ENCODE measurements around the gene BLOC1S3. TPM values are rescaled to one million over a fixed set of nuclear protein-coding genes. Genes with fewer than 3 reads are reported as not detected.

Gene BLOC1S3
- total RNA-seq, 1 donor from 2014 or later = 22.7 TPM

DNA sequence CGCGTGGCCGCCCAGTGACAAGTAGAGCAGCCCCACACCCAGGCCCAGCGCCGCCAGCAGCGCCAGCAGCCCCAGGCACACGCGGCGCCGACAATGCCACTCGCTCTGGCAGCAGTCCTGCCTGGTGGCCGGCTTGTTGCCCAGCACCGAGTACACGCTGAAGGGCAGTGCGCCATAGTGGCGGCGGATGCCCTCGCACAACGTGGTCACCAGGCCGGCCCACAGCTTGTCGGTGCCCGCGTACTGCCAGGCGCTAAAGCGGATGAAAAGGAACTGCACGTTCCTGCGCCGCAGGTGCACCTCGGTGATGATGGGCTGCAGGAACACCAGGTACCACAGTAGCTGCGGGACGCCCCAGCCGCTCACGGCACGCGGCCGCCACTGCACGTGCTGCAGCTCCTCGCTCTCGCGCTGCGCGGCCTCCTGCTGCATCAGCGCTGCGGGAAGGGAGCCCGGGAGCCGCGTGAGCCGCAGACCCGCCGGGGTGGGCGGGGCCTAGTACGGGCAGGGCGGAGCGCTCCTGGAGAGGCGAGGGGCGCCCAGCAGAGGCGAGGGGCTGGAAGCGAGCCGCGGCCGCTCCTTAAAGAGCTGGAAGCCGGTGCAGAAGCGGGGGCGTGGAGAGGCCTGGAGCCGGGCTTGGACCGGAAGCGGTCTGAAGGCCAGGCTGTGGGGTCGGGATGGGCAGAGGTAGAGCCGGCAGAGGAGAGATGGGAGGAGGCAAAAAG is 25.1 kb upstream of the BLOC1S3 start:
- peak; percentile 71 for DNase-seq (ENCODE audit: low spot score)
- H3K27ac Mint-ChIP-seq (ENCODE audit: unreplicated experiment) = no peak overlapping the region
- peaks cover 4% of the 10 kb centered on the region for H3K36me3 Mint-ChIP-seq (ENCODE audit: low read depth, unreplicated experiment)
- peaks cover 33% of the 10 kb centered on the region for H3K27me3 Mint-ChIP-seq (ENCODE audit: unreplicated experiment)
- peak overlapping the region; percentile 81 for H3K4me3 Mint-ChIP-seq (ENCODE audit: unreplicated experiment)
- H3K9me3 Mint-ChIP-seq (ENCODE audit: unreplicated experiment) = no peaks in the 10 kb centered on the region
- H3K4me1 Mint-ChIP-seq (ENCODE audit: unreplicated experiment) = peaks cover 13% of the 10 kb centered on the region
- TF ChIP-seq CTCF (IDR thresholded peaks at IDR 0.05; ENCODE audit: unreplicated experiment) = no peak

GRCh38 chr19:45154064-45154827 is 24.3 kb upstream of the BLOC1S3 start:
- H3K36me3 Mint-ChIP-seq (ENCODE audit: low read depth, unreplicated experiment) = peaks cover 1% of the 10 kb centered on the region
- H3K27me3 Mint-ChIP-seq (ENCODE audit: unreplicated experiment) = peaks cover 32% of the 10 kb centered on the region
- no peak for TF ChIP-seq CTCF (IDR thresholded peaks at IDR 0.05; ENCODE audit: unreplicated experiment)
- peak overlapping the region; percentile 36 for H3K27ac Mint-ChIP-seq (ENCODE audit: unreplicated experiment)
- no peak for DNase-seq (ENCODE audit: low spot score)
- H3K9me3 Mint-ChIP-seq (ENCODE audit: unreplicated experiment) = no peaks in the 10 kb centered on the region
- H3K4me3 Mint-ChIP-seq (ENCODE audit: unreplicated experiment) = peak overlapping the region; percentile 81
- H3K4me1 Mint-ChIP-seq (ENCODE audit: unreplicated experiment) = peaks cover 13% of the 10 kb centered on the region

DNA sequence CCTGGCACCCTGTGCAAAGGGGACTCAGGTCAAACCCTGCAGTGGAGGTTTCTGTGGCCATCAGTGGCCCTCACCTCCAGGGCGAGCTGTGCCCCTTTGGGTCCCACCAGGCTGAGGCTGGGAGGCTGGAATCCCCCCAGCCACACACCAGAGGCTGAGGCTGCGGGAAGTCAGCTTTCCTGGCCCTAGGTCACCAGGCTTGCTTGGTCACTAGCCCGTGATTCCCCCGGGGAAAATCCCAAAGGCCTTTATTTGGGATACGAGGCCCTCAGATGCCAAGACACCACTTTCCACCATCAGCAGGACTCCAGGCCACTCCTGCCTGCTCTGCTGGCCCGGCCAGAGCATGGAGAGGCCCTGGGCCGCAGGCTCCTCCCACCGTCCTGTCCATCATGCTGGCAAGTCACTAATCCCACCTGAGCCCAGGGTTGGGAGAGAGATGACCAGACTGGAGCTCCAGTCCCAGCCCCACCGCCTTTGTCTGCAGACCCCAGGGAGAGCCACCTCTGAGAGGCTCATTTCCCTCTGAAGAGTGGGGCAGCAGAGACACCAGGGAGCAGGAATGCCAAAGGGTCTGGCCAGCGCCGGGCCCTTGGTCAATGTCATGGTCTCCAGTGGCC is 22.5 kb upstream of the BLOC1S3 start:
- no peaks in the 10 kb centered on the region for H3K9me3 Mint-ChIP-seq (ENCODE audit: unreplicated experiment)
- H3K27ac Mint-ChIP-seq (ENCODE audit: unreplicated experiment) = no peak overlapping the region
- no peak for DNase-seq (ENCODE audit: low spot score)
- H3K27me3 Mint-ChIP-seq (ENCODE audit: unreplicated experiment) = peaks cover 39% of the 10 kb centered on the region
- peaks cover 3% of the 10 kb centered on the region for H3K36me3 Mint-ChIP-seq (ENCODE audit: low read depth, unreplicated experiment)
- no peak overlapping the region for H3K4me3 Mint-ChIP-seq (ENCODE audit: unreplicated experiment)
- peaks cover 17% of the 10 kb centered on the region for H3K4me1 Mint-ChIP-seq (ENCODE audit: unreplicated experiment)
- no peak for TF ChIP-seq CTCF (IDR thresholded peaks at IDR 0.05; ENCODE audit: unreplicated experiment)

DNA sequence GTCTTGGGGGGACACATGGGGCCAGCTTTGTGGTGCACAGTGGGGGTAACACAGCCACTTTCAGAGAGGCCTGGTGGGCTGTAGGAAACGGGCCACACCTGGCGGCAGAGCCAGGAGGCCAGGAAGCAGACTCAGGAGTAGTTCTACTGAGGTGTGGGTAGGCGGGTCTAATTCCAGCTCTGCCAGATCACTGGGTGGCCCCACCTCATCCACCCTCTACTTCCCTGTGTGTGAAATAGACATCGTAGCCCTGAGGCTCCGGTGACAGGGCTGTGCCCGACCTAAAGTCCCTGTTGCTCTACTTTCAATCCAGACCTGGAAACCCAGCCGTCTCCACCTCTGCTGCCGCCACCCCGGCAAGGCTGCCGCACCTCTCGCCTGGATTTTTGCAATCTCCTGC is 21.8 kb upstream of the BLOC1S3 start:
- peak overlapping the region; percentile 76 for H3K4me3 Mint-ChIP-seq (ENCODE audit: unreplicated experiment)
- H3K36me3 Mint-ChIP-seq (ENCODE audit: low read depth, unreplicated experiment) = peaks cover 3% of the 10 kb centered on the region
- H3K4me1 Mint-ChIP-seq (ENCODE audit: unreplicated experiment) = peaks cover 17% of the 10 kb centered on the region
- peaks cover 39% of the 10 kb centered on the region for H3K27me3 Mint-ChIP-seq (ENCODE audit: unreplicated experiment)
- no peaks in the 10 kb centered on the region for H3K9me3 Mint-ChIP-seq (ENCODE audit: unreplicated experiment)
- no peak for DNase-seq (ENCODE audit: low spot score)
- peak overlapping the region; percentile 64 for H3K27ac Mint-ChIP-seq (ENCODE audit: unreplicated experiment)
- no peak for TF ChIP-seq CTCF (IDR thresholded peaks at IDR 0.05; ENCODE audit: unreplicated experiment)

Data from endothelial cell (in vitro differentiated cells).